Astrocyte of the hippocampus (primary cell): Measurements from ENCODE around the gene VWA2.

Source experiments
- DNase-seq: peaks from one replicate; pipeline ENCODE4 v3.0.0; 2011; ENCODE audit warnings: low read depth, low spot score

VWA2 gene

GRCh38 chr10:114246679-114247305 is 7.7 kb downstream of the VWA2 start:
- no peak for DNase-seq

GRCh38 chr10:114250236-114250635 is 11.2 kb downstream of the VWA2 start:
- no peak for DNase-seq

GRCh38 chr10:114250716-114251115 is 11.7 kb downstream of the VWA2 start:
- no peak for DNase-seq

GRCh38 chr10:114252092-114252491 is 13.0 kb downstream of the VWA2 start:
- DNase-seq: no peak

GRCh38 chr10:114252883-114253282 is 13.8 kb downstream of the VWA2 start:
- DNase-seq: no peak

GRCh38 chr10:114255227-114255626 is 16.2 kb downstream of the VWA2 start:
- no peak for DNase-seq

GRCh38 chr10:114256008-114256765 is 17.1 kb downstream of the VWA2 start:
- DNase-seq: no peak

GRCh38 chr10:114256822-114257221 is 17.8 kb downstream of the VWA2 start:
- DNase-seq: no peak

DNA sequence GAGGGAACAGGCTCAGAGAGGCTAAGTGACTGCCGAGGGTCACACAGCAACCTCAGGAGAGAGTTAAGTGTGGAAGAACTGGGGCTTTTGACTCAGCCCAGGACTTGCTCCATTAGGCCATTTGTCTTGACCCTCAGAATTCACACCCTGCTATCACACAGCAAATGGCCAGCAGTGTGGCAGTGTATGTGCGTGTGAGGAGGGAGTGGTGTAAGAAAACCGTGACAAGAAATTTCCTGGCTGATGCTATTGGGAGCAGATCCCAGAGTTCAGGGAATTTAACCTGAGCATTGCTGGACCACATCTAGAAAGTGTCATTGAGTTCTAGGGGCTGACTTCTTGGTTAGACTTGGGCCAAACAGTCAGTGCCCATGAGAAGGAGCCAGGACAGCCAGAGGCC is 18.4 kb downstream of the VWA2 start:
- no peak for DNase-seq

GRCh38 chr10:114258274-114258840 is 19.3 kb downstream of the VWA2 start:
- DNase-seq: no peak

- no peak for DNase-seq
These were observed 20.8 kb downstream of the VWA2 start for GRCh38 chr10:114259824-114260223.

DNA sequence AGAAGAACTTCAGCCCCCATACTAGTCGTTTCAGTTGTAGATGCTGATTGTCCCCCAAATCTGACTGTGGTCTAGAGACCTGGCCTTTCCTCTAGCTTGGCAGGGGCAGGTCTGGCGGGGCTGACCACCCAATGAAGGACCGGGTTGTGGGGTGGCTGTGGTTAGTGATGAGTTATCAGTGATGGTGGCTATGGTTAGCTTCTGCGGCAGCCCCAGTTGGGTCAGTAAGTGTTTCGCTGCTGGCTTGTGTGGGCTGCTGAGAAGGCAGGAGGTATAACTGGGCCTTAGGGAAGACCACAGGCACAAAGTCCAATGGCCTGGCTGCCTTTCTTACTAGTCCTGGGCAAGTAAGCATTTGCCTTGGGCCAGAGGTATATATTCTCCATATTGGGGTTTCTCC is 21.3 kb downstream of the VWA2 start:
- no peak for DNase-seq

DNA sequence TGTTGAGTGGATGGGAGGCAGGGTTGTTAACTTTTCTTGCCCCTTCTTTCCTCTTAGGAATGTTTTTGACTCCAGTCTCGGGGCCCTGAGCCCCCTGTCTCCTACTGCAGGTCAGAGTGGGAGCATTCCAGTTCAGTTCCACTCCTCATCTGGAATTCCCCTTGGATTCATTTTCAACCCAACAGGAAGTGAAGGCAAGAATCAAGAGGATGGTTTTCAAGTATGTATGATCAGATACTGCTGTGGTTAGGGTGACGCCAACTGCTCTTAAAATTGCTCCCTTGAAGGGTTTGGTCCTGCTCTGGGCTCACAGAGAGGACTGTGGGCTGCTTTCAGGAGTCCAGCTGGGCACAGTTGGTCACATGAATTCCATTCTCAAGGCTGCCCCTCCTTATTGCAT is 22.0 kb downstream of the VWA2 start:
- peak; percentile 64 for DNase-seq

DNA sequence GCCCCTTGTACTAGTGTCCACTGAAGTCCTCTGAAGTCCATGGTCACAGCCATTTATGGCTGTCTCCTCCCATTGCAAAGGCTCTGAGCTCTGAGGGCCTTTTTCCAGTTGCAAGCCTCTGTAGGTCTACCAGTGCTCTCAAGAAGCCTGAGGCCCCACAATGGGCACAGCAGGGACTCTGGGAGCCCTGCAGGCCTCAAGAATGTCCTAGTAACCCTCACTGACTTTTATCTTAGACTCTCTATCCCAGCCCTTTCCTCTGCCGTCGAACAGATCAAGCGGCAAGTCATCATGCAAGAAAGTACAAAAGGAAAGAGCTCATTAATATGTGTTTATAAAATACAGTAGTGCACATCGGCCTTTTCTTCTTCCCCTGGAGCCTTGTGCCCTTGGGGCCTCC is 23.4 kb downstream of the VWA2 start:
- DNase-seq: no peak

DNA sequence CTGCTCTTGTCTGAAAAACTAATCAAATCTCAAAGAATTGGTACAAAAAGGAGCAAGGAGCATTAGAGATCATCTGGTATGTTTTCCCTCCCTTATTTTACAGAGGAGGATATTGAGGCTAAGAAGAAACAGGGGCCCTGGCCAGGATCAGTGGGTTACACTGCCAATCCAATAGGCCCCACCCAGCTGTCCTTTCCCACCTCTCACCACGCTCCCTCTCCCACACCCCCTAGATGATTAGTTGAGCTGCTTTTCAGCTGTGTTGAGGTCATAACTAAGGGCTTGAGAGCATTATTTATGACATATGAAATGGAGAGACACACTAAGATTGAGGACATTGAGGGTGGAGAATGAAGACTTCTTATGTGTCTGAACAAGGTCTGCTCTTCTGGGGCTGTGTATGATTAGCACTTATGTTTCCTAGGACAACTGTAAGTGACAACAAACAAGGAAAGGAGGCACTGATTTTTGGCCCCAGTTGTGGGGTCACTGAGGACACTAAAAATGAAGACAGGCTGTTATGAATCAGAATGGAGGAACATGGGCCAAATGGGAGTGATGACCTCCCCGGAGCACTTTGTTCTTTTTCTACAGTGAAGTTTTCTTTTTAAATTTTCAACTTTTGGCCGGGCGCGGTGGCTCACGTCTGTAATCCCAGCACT is 26.5 kb downstream of the VWA2 start:
- no peak for DNase-seq

DNA sequence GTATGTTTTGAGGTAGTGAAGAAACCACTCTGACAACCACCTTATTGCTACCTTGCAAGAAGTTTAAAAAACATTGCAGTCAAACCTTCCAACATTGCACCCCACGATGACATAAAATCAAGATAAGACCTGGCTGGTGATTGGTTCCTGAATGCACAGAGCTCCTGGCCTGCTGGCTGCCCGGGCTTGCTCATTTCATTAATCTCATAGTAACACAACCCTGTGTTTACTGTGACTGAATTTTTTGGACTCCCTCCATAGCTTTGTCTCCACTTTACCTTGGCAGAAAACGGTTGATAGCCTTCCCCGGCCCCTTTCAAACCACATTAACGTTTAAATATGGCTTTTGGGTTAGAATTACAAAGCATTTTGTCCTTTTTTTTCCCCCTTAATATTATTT is 27.5 kb downstream of the VWA2 start:
- DNase-seq: peak; percentile 89

DNA sequence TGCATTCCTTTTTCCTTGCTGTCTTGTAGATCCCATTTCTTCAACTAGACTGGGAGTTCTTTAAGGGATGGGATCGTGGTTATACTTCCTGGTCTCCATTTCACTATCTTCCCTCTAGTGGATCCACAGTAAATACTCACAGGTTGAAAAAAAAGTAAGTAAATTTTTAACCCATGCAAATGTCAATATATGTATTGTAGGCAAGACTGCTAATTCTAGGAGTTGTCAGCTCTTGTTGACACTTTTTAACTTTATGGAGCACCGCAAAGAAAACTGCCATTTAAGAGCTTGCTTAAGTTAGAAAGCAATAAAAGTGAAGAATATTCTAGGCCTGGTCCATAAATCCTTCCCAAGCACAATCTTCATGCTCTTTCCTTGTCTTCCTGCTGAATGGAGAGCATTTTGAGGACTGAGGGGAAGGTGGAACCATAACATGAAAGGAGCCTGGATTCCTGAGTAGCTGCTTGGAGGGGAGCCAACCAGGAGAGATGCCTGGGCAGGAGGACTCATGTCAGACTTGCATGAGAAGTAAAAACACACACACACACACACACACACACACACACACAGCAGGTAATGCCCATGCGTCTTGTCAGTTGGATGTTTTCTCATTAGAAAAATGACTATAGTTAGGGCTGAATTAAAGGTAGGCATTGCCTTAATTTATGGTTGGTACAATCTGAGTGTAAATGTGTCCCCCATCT is 32.2 kb downstream of the VWA2 start:
- peak; percentile 92 for DNase-seq

DNA sequence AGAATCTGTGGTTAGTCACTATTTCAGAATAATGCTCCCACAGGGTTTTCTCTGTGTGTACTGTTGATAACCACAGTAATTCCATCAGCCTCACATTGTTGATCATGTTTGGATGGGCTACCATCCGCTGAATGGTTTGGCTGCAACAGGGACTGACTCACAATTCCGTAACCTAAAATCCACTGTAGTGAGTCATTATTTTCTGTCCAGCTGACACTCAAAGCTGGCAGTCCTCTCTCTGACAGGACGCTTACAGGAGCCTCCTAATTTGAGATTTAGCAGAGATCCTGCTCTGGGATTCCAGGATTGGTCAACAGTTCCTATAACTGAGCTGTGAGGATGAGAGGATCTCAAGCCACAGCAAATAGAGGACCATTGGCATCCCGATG is 32.7 kb downstream of the VWA2 start:
- DNase-seq: peak; percentile 96

DNA sequence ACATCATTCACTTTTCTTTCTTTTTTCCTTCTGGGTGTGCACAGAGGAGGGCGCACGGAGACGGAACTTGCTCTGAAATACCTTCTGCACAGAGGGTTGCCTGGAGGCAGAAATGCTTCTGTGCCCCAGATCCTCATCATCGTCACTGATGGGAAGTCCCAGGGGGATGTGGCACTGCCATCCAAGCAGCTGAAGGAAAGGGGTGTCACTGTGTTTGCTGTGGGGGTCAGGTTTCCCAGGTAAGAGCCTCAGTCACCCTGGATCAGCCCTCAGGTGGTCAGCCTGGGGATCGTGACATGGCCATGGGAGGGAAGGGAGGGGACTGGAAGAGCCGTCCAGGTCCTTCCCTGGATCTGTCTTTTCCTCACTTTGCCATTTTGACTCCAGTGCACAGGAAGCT is 33.6 kb downstream of the VWA2 start:
- DNase-seq: no peak

DNA sequence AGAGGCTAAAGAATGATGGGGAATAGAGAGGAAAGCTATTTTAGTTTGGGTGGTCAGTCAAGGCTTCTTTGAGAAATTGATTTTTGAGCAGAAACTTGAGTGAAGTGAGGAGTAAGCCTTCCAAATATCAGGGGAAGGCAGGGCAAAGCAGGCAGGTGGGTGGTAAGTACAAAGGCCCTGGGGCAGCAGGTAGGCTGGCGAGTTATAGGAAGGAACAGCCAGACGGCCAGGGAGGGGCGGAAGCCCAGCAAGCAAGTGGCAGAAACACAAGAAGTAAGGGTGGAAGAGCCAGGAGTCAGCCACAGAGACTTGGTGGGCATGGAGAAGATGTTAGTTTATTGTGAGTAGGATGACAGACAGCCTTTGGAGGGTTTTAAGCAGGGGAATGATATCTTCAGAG is 34.9 kb downstream of the VWA2 start:
- DNase-seq: no peak

- DNase-seq: no peak
These were observed 35.8 kb downstream of the VWA2 start for GRCh38 chr10:114274616-114275453.
